GM10248 (cell line): ENCODE results near the gene PM20D1.

ENCODE experiments used
- CTCF ChIA-PET: fragments of 300-600 bp; sonication (Branson Sonifier 250); formaldehyde crosslinking; extraction: SDS; loops from one replicate; lab custom pipeline; 2021; ENCODE audit warnings: antibody characterized with exemption; lab: Yijun Ruan, JAX
- POLR2A ChIA-PET: fragments of 350-650 bp; sonication (Branson Sonifier 250); formaldehyde crosslinking; extraction: SDS; loops from one replicate; lab custom pipeline; 2020; ENCODE audit warnings: antibody characterized with exemption; lab: Yijun Ruan, JAX
- DNase-seq: peaks from one replicate; pipeline ENCODE4 v3.0.0; 2012; ENCODE audit errors: extremely low spot score
- TF ChIP-seq, protein P1 (sequence below): IDR thresholded peaks from 2 replicates; pipeline ENCODE4 v1.5.1; 2012; ENCODE audit warnings: mild to moderate bottlenecking, low read depth; ENCODE audit errors: extremely low read depth, missing control alignments, control extremely low read depth

PM20D1 gene

GRCh38 chr1:205856433-205856832 is 6.5 kb upstream of the PM20D1 start:
- CTCF ChIA-PET = no interaction called here
- DNase-seq = no peak

GRCh38 chr1:205852969-205853368 is 3.0 kb upstream of the PM20D1 start:
- DNase-seq = no peak
- POLR2A ChIA-PET = no interaction called here
- TF ChIP-seq, protein P1, sequence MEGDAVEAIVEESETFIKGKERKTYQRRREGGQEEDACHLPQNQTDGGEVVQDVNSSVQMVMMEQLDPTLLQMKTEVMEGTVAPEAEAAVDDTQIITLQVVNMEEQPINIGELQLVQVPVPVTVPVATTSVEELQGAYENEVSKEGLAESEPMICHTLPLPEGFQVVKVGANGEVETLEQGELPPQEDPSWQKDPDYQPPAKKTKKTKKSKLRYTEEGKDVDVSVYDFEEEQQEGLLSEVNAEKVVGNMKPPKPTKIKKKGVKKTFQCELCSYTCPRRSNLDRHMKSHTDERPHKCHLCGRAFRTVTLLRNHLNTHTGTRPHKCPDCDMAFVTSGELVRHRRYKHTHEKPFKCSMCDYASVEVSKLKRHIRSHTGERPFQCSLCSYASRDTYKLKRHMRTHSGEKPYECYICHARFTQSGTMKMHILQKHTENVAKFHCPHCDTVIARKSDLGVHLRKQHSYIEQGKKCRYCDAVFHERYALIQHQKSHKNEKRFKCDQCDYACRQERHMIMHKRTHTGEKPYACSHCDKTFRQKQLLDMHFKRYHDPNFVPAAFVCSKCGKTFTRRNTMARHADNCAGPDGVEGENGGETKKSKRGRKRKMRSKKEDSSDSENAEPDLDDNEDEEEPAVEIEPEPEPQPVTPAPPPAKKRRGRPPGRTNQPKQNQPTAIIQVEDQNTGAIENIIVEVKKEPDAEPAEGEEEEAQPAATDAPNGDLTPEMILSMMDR = no peak
- CTCF ChIA-PET = interaction anchor here (0.9 to 1.6 kb wide), 4 partner anchors 9 to 195 kb away, joined by 3 to 6 read pairs (median 4); no protein-coding TSS in a partner anchor

More at GRCh38 chr1:205856433-205856832, 6.5 kb upstream of the PM20D1 start:
- TF ChIP-seq, protein P1 = no peak
- POLR2A ChIA-PET = no interaction called here

- ChIA-PET CTCF (no interaction called here), POLR2A (no interaction called here)
- TF ChIP-seq, protein P1 = no peak
- DNase-seq = no peak
Observed at GRCh38 chr1:205851993-205852392, 2.1 kb upstream of the PM20D1 start.

- ChIA-PET POLR2A (no interaction called here), CTCF (interaction anchor here (0.7 to 2.9 kb wide), 4 partner anchors 10 to 134 kb away, joined by 3 to 6 read pairs (median 4); no protein-coding TSS in a partner anchor)
- TF ChIP-seq, protein P1 = no peak
- peak; percentile 0 for DNase-seq
Observed at GRCh38 chr1:205843036-205843859, 6.7 kb downstream of the PM20D1 start.

DNA sequence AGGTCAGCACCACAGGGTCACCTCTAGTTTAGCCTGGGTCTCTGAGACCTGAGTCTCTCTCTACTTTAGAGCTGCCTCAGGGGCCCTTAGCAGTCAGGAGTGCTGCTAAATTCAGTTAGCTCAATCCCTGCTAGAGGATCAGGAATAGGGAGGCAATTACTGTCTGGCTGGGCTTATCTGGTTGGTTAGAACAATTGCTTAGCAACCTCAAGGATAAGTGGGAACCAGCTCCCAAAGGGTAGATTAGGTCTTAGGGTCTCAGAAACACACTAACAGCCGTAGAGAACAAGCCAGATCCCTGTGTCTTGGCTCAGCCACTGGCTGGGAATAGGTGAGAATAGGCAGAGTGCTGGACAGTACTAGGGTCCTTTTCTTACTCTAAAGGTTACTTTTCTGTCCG is 7.7 kb downstream of the PM20D1 start:
- no peak for DNase-seq
- POLR2A ChIA-PET = no interaction called here
- CTCF ChIA-PET = interaction anchor here (2.9 kb wide), 1 partner anchor 11 kb away, joined by 6 read pairs; no protein-coding TSS in a partner anchor
- TF ChIP-seq, protein P1 = no peak

DNA sequence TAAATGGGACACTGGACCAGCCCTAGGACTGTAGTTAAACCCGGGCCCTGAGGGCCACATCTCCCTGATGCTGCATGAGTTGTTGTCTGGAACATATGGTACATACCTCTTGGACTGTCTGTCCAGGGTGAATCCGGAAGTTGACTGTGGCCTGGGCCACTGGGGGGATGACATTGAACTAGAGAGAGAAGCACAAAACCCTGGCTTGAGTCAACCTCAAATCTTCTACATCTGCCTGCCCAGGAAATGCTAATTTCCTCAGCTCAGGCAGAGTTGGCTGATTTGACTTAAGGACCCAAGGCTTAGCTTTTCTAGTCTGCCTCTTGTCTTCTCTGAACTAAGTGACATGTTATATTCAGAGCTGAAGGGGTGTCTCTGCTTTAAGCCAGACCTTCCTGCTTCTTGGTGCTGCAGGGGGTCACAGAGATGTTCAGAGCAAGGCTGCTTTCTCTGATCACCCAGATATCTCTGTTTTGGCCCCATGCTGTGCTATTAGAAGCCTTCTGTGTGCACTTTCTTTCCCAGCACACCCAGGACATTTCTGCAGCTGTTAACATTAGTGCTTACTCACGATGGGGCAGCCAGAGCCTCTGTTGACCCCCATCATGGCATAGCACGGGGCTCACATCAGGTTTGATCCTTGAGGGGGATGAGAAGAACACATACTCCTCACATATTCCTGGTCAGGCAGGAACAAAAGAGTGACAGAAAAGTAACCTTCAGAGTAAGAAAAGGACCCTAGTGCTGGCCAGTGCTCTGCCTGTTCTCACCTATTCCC is 9.6 kb downstream of the PM20D1 start:
- no peak for DNase-seq
- ChIA-PET POLR2A (no interaction called here), CTCF (no interaction called here)
- TF ChIP-seq, protein P1 = no peak
